HCT116 (cell line): Measurements from ENCODE around the gene ANKS4B. TPM values are rescaled to one million over a fixed set of nuclear protein-coding genes. Genes with fewer than 3 reads are reported as not detected.

Source experiments
- ATAC-seq: fragments of 200-7000 bp; cut with Tn5 transposase; 2 replicates; pipeline ENCODE4 v1.9.1; 2020; ENCODE audit warnings: mild to moderate bottlenecking, moderate library complexity
- BruUV-seq: library from RNA; stranded (reverse); fragments of 400-500 nt; replicated peaks from 2 replicates; lab custom pipeline; 2021; lab: Mats Ljungman, UMichigan
- CTCF ChIA-PET: fragments of 300-600 bp; sonication (Branson Sonifier 250); formaldehyde crosslinking; loops from one replicate; lab custom pipeline; 2021; ENCODE audit warnings: antibody characterized with exemption; lab: Charles Lee
- POLR2A ChIA-PET: fragments of 300-600, 350-600 bp; sonication (Branson Sonifier 250); formaldehyde crosslinking; loops from one replicate; lab custom pipeline; 2021; ENCODE audit warnings: antibody characterized with exemption; lab: Charles Lee
- RAD21 ChIA-PET, 2 experiments: fragments of 300-600 bp; sonication (Branson Sonifier 250); formaldehyde crosslinking; loops; one replicate each; lab custom pipeline; 2023; ENCODE audit warnings: low total read pairs in 2 of 2; ENCODE audit not compliant: uncharacterized antibody in 2 of 2, unreplicated experiment in 2 of 2, low non-redundant PET in 1 of 2; lab: Charles Lee
- DNase-seq: peaks from one replicate; pipeline ENCODE4 v3.0.0-alpha.2; 2010; ENCODE audit warnings: low read depth, low spot score
- H2AFZ ChIP-seq: fragments of 200-600 bp; shearing (Covaris generic), sonication (generic); 2 replicates; pipeline ENCODE4 v1.6.1; 2017; ENCODE audit warnings: low read depth, mixed run types, mixed read lengths, antibody characterized with exemption, low read length; ENCODE audit not compliant: poor library complexity, severe bottlenecking
- H3K27ac ChIP-seq: 2 replicates; pipeline ENCODE4 v1.5.1; 2012; ENCODE audit warnings: low read depth, low read length
- H3K27me3 ChIP-seq: fragments of 200-600 bp; sonication (generic); 2 replicates; pipeline ENCODE4 v1.6.1; 2016; ENCODE audit warnings: mixed run types, low read length, mixed read lengths; ENCODE audit not compliant: insufficient read depth
- H3K36me3 ChIP-seq, 2 experiments: fragments of 200-500 bp in 1 of 2; fragments of 200-600 bp in 1 of 2; sonication (Bioruptor generic) in 1 of 2; sonication (generic) in 1 of 2; 2 replicates each; pipeline versions ENCODE4 v1.5.1 to v1.6.1; 2014 to 2016; ENCODE audit warnings: low read length in 2 of 2, inconsistent platforms in 1 of 2, mixed read lengths in 1 of 2, mixed run types in 1 of 2; ENCODE audit not compliant: insufficient read depth in 2 of 2, control insufficient read depth in 1 of 2
- H3K4me1 ChIP-seq, 2 experiments: fragments of 200-600 bp in 1 of 2; sonication (generic) in 1 of 2; 2 replicates each; pipeline versions ENCODE4 v1.5.1 to v1.6.1; 2012 to 2017; ENCODE audit warnings: low read length in 2 of 2, inconsistent platforms in 1 of 2, mild to moderate bottlenecking in 1 of 2, mixed read lengths in 1 of 2, mixed run types in 1 of 2, moderate library complexity in 1 of 2; ENCODE audit not compliant: insufficient read depth in 2 of 2, control insufficient read depth in 1 of 2
- H3K4me2 ChIP-seq: fragments of 200-600 bp; sonication (generic); 2 replicates; pipeline ENCODE4 v1.6.1; 2017; ENCODE audit warnings: mixed run types, low read length, mixed read lengths
- H3K4me3 ChIP-seq, 2 experiments: fragments of 200-600 bp in 1 of 2; sonication (generic) in 1 of 2; replicated peaks in 1 of 2; 2 replicates each; pipeline ENCODE4 v1.5.1; 2011 to 2016; ENCODE audit warnings: low read length in 2 of 2, control low read depth in 1 of 2, low read depth in 1 of 2, mild to moderate bottlenecking in 1 of 2, mixed read lengths in 1 of 2, mixed run types in 1 of 2
- H3K79me2 ChIP-seq: fragments of 200-600 bp; sonication (generic); 2 replicates; pipeline ENCODE4 v1.6.1; 2017; ENCODE audit warnings: mild to moderate bottlenecking, mixed run types, low read length, moderate library complexity, mixed read lengths; ENCODE audit not compliant: insufficient read depth
- H3K9ac ChIP-seq: fragments of 200-600 bp; sonication (generic); 2 replicates; pipeline ENCODE4 v1.6.1; 2016; ENCODE audit warnings: low read length, mixed read lengths
- H3K9me2 ChIP-seq: fragments of 200-600 bp; sonication (generic), shearing (Covaris generic); 2 replicates; pipeline ENCODE4 v1.6.1; 2017; ENCODE audit warnings: mixed run types, mild to moderate bottlenecking, moderate library complexity; ENCODE audit not compliant: insufficient read depth
- H3K9me3 ChIP-seq, 2 experiments: fragments of 200-500 bp in 1 of 2; fragments of 200-600 bp in 1 of 2; sonication (Bioruptor generic) in 1 of 2; sonication (generic) in 1 of 2; 2 replicates each; pipeline ENCODE4 v1.6.1; 2014 to 2017; ENCODE audit warnings: low read length in 2 of 2, mixed read lengths in 2 of 2, inconsistent platforms in 1 of 2, low read depth in 1 of 2, mild to moderate bottlenecking in 1 of 2, mixed run types in 1 of 2, moderate library complexity in 1 of 2; ENCODE audit not compliant: control insufficient read depth in 1 of 2, insufficient read depth in 1 of 2
- H4K20me1 ChIP-seq: fragments of 200-600 bp; sonication (generic), shearing (Covaris generic); 2 replicates; pipeline ENCODE4 v1.6.1; 2017; ENCODE audit warnings: mixed run types, mild to moderate bottlenecking, moderate library complexity; ENCODE audit not compliant: insufficient read depth
- CBX3 ChIP-seq: IDR thresholded peaks from 2 replicates; pipeline ENCODE4 v1.6.1; 2012; ENCODE audit warnings: low read depth
- FOSL1 ChIP-seq: IDR thresholded peaks from 2 replicates; pipeline ENCODE4 v1.6.1; 2012; ENCODE audit warnings: low read depth
- JUND ChIP-seq: IDR thresholded peaks from 2 replicates; pipeline ENCODE4 v1.6.1; 2012
- MAX ChIP-seq: IDR thresholded peaks from 2 replicates; pipeline ENCODE4 v1.6.1; 2012
- POLR2AphosphoS5 ChIP-seq: IDR thresholded peaks from 2 replicates; pipeline ENCODE4 v1.6.1; 2011; ENCODE audit warnings: mild to moderate bottlenecking, low read depth, low read length, moderate library complexity
- SP1 ChIP-seq: IDR thresholded peaks from 2 replicates; pipeline ENCODE4 v1.6.1; 2012; ENCODE audit warnings: low read depth
- SRF ChIP-seq: IDR thresholded peaks from 2 replicates; pipeline ENCODE4 v1.6.1; 2012; ENCODE audit warnings: low read depth
- TCF7L2 ChIP-seq: IDR thresholded peaks from 2 replicates; pipeline ENCODE4 v1.7.0; 2011; ENCODE audit warnings: borderline replicate concordance, inconsistent platforms; ENCODE audit not compliant: insufficient read depth, insufficient read length; ENCODE audit errors: extremely low read depth
- YY1 ChIP-seq: IDR thresholded peaks from 2 replicates; pipeline ENCODE4 v1.6.1; 2011; ENCODE audit warnings: low read length, low read depth, moderate library complexity, mild to moderate bottlenecking; ENCODE audit not compliant: insufficient replicate concordance; ENCODE audit errors: extremely low read depth
- intact Hi-C: fragments of 100-400 bp; cut with micrococcal nuclease; formaldehyde crosslinking; loops from 2 replicates; pipeline ENCODE4 v1.10.0; 2022
- total RNA-seq: library from RNA; stranded (reverse); gene quantifications from one replicate; pipeline ENCODE4 v1.2.1, GENCODE V29; 2021; ENCODE audit not compliant: unreplicated experiment
- TF ChIP-seq, protein P1 (sequence below): IDR thresholded peaks from 2 replicates; pipeline ENCODE4 v1.6.1; 2012; ENCODE audit warnings: low read depth

The ANKS4B gene
- total RNA-seq, 1 experiment from 2014 or later, result not detected

DNA sequence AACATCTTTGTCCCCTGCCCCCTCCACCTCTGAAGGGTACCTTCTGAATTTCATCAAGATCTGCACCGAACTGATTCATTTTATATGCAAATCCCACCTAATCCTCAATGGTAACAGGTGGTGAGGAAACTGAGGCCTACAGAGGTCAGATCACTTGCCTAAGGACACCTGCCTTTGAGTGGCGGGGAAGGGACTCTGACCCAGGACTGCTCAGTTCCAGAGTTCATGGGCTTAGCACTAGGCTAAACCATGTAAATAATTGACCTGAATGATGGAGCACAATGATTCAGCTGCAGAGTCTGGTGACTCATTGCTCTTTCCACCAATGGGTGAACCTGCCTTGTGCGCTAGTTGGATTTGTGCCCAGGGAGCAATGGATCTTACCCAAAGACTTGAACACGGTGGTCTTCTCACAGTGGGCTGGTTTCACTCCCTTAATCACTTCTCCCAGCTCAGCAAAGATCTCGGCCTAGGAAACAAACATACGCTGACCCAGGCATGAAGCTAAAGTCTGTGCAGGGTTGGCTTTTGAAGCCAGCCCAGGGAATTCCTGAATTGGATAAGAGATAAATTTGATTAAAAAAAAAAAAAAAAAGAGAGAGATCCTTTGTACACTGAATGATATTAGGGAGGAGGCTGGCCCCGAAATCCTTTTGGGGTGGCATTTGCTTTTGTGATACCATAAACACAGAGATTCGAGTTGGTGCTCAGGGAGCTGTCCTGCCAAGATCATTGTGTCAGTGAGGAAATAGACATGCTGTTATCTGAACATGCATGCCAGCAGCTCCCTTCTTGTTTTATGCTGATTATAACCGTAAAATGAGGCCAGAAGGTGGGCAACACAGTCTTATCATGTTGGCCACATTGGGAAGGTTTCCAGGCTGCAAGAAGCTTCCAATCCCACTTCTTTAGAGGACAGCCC, 27.6 kb downstream of the ANKS4B start:
- intact Hi-C loops, result no loop called here
- Histone ChIP-seq H3K9me3 (no peaks in the 10 kb centered on the region), H3K9me2 (no peaks in the 10 kb centered on the region), H4K20me1 (no peaks in the 10 kb centered on the region), H3K79me2 (no peaks in the 10 kb centered on the region), H3K4me1 (peaks cover 10 to 13% of the 10 kb centered on the region in 2 experiments), H3K9ac (no peak overlapping the region), H3K27me3 (no peaks in the 10 kb centered on the region), H3K27ac (no peak overlapping the region), H3K36me3 (no peaks in the 10 kb centered on the region), H3K4me3 (no peak overlapping the region), H3K4me2 (peak overlapping the region; percentile 68), H2AFZ (no peak overlapping the region)
- TF ChIP-seq SRF (peak; percentile 35; the same call in 1 of the 2 replicates), CBX3 (peak; percentile 13; the same call in 1 of the 2 replicates), YY1 (no peak), JUND (peak; percentile 68; the same call in 1 of the 2 replicates), SP1 (peak; percentile 42), FOSL1 (peak; percentile 71)
- CTCF ChIA-PET, result interaction anchor here (0.9 to 1.5 kb wide), 2 partner anchors 39 to 72 kb away, joined by 5 read pairs; no protein-coding TSS in a partner anchor
- BruUV-seq, result no TSS peak
- RAD21 ChIA-PET, result interaction anchor here in 1 of 2 experiments (0.8 kb wide), 1 partner anchor 72 kb away, joined by 4 read pairs; no protein-coding TSS in a partner anchor
- DNase-seq (peak; percentile 51), ATAC-seq (peak; percentile 95)
- POLR2A ChIA-PET, result no interaction called here

DNA sequence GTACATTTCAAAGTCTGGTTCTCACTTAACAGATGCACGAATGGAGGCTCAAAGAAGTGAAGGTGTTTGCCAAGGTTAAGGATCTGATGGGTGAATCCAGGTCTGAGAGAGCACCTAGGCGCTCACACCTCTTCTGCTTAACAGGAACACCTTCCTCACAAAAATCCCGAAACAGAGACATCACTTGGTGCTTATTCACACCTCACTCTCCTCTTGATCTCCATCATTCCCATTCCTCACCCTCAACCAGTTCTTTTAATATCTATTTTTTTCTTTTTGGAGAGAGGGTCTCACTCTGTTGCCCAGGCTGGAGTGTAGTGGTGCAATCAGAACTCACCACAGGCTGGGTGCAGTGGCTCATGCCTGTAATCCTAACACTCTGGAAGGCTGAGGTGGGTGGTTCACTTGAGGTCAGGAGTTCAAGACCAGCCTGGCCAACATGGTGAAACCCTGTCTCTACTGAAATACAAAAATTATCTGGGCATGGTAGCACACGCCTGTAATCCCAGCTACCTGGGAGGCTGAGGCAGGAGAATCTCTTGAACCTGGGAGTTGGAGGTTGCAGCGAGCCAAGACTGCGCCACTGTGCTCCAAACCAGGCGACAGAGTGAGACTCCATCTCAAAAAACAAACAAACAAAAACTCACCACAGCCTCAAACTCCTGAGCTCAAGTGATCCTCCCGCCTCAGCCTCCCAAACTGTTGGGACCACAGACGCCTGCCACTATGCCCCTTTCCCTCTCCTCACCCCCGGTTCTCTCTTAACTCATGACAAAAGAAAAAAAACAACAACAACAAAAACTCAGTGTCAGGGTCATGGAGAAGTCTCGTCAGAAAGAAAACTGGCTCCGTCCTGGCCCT, 29.5 kb downstream of the ANKS4B start:
- Histone ChIP-seq H3K9me2 (no peaks in the 10 kb centered on the region), H3K9me3 (no peaks in the 10 kb centered on the region), H3K9ac (no peak overlapping the region), H3K79me2 (no peaks in the 10 kb centered on the region), H4K20me1 (no peaks in the 10 kb centered on the region), H3K4me3 (no peak overlapping the region), H3K27me3 (no peaks in the 10 kb centered on the region), H3K4me2 (no peak overlapping the region), H2AFZ (no peak overlapping the region), H3K27ac (no peak overlapping the region), H3K4me1 (peaks cover 10 to 13% of the 10 kb centered on the region in 2 experiments), H3K36me3 (no peaks in the 10 kb centered on the region)
- RAD21 ChIA-PET, result no interaction called here
- TF ChIP-seq JUND (no peak), MAX (no peak), POLR2AphosphoS5 (no peak), TCF7L2 (no peak)
- TF ChIP-seq, protein P1, sequence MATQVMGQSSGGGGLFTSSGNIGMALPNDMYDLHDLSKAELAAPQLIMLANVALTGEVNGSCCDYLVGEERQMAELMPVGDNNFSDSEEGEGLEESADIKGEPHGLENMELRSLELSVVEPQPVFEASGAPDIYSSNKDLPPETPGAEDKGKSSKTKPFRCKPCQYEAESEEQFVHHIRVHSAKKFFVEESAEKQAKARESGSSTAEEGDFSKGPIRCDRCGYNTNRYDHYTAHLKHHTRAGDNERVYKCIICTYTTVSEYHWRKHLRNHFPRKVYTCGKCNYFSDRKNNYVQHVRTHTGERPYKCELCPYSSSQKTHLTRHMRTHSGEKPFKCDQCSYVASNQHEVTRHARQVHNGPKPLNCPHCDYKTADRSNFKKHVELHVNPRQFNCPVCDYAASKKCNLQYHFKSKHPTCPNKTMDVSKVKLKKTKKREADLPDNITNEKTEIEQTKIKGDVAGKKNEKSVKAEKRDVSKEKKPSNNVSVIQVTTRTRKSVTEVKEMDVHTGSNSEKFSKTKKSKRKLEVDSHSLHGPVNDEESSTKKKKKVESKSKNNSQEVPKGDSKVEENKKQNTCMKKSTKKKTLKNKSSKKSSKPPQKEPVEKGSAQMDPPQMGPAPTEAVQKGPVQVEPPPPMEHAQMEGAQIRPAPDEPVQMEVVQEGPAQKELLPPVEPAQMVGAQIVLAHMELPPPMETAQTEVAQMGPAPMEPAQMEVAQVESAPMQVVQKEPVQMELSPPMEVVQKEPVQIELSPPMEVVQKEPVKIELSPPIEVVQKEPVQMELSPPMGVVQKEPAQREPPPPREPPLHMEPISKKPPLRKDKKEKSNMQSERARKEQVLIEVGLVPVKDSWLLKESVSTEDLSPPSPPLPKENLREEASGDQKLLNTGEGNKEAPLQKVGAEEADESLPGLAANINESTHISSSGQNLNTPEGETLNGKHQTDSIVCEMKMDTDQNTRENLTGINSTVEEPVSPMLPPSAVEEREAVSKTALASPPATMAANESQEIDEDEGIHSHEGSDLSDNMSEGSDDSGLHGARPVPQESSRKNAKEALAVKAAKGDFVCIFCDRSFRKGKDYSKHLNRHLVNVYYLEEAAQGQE, result no peak
- POLR2A ChIA-PET, result no interaction called here
- intact Hi-C loops, result no loop called here
- BruUV-seq, result no TSS peak
- DNase-seq (no peak), ATAC-seq (no peak)
- CTCF ChIA-PET, result no interaction called here
